Right lobe of liver (tissue), 6 donors: Measurements from ENCODE around the gene SF3B3. TPM values are rescaled to one million over a fixed set of nuclear protein-coding genes. Genes with fewer than 3 reads are reported as not detected.

Source experiments
- ATAC-seq, 4 donors: fragments of 200-7000 bp; cut with Tn5 transposase; one replicate each; pipeline ENCODE4 v1.9.1; 2020; ENCODE audit warnings: mild to moderate bottlenecking in 4 of 4, moderate library complexity in 4 of 4
- DNase-seq, 3 donors: peaks; one replicate each; pipeline ENCODE4 v3.0.0-alpha.2; 2020
- H3K27ac ChIP-seq, 3 donors: fragments of 200-600 bp; one replicate each; pipeline ENCODE4 v1.8.0; 2022
- H3K27me3 ChIP-seq, 2 donors: fragments of 200-600 bp; one replicate each; pipeline ENCODE4 v1.8.0; 2022
- H3K36me3 ChIP-seq, 4 donors: fragments of 200-600 bp; sonication (generic) in 1 of 4; one replicate each; pipeline versions ENCODE4 v1.5.1 to v1.8.0; 2017 to 2022; ENCODE audit warnings: control low read depth in 1 of 4
- H3K4me1 ChIP-seq, 4 donors: fragments of 200-600 bp; sonication (generic) in 1 of 4; one replicate each; pipeline versions ENCODE4 v1.5.1 to v1.8.0; 2017 to 2022; ENCODE audit warnings: control low read depth in 1 of 4
- H3K4me3 ChIP-seq, 3 donors: fragments of 200-600 bp; one replicate each; pipeline ENCODE4 v1.8.0; 2022
- H3K9me3 ChIP-seq, 4 donors: fragments of 200-600 bp; sonication (generic) in 1 of 4; one replicate each; pipeline versions ENCODE4 v1.5.1 to v1.8.0; 2017 to 2022; ENCODE audit warnings: control low read depth in 1 of 4
- POLR2A ChIP-seq: fragments of 450-650 bp; IDR thresholded peaks from one replicate; pipeline ENCODE4 v1.6.1; 2017; ENCODE audit warnings: antibody characterized with exemption, mild to moderate bottlenecking
- WGBS: methylation state at CpG from one replicate; pipeline ENCODE4 v1.1.6; 2018; ENCODE audit warnings: low coverage, low lambda C conversion rate; ENCODE audit not compliant: insufficient coverage; ENCODE audit errors: missing lambda C conversion rate; 5-methylcytosine and 5-hydroxymethylcytosine counted together
- intact Hi-C, 2 donors: fragments of 100-400 bp; cut with DNase I; formaldehyde crosslinking; loops; one replicate each; pipeline versions ENCODE4 v1.11.2 to v1.14.1; 2022
- total RNA-seq, 6 experiments: library from RNA; depleted of rRNA in 2 of 6; stranded (reverse); fragments of >200 nt in 2 of 6; fragmentation: NEBNext Ultra II Directional in 3 of 6; extraction: Animal tissue kit (Norgen Biotek cat#: 25700) in 3 of 6; gene quantifications; one replicate each; pipeline versions ENCODE4 v1.1.0 to v1.2.4, GENCODE V29; 2016 to 2023
- TF ChIP-seq, protein P1 (sequence below), 4 donors: fragments of 200-600 bp in 3 of 4; fragments of 450-650 bp in 1 of 4; IDR thresholded peaks; one replicate each; pipeline versions ENCODE4 v1.5.1 to v1.8.0; 2016 to 2022; ENCODE audit warnings: antibody characterized with exemption in 4 of 4, mild to moderate bottlenecking in 2 of 4
- donor health status: DM: no; HTN: yes; CAD: no.
- donor health status: DM: no; HTN: no; CAD: no.
- donor health status: DM: no; HTN: no; CAD: no.
- donor health status: DM: no; HTN: yes; CAD: no.
- donor health status: DM: no; HTN: yes; CAD: no.

SF3B3 gene
- total RNA-seq, 6 experiments from 2014 or later: 51.4 to 110 (median 90.7) TPM

DNA sequence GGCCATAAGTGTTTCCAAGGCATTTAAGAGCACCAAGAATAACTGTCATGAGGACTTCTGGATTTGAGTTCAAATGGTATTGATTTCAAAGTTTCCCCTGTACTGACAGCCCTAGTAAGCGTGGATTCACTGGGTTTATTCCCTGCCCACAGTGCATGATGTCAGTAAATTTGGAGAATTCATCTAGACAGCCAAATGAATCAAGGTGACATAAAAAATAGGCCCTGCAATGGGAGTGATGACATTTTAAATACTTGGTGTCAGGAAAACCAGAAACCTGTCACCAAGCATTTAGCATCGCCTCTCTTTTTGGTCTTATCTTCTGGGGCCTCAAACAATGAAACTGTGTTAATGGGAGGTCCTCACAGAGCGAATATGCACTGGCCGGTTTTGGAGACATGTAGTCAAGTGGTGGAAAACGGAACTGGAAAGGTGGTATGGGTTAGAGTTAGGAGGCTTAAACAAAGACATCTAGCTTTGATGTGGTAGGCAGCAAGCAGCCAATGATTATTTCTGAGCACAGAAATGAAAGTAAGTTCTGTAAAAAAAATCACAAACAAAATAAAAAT is 29.3 kb upstream of the SF3B3 start:
- ATAC-seq: no peak
- Histone ChIP-seq H3K27ac (no peak overlapping the region), H3K4me3 (no peak overlapping the region), H3K9me3 (no peaks in the 10 kb centered on the region), H3K36me3 (peaks cover 0 to 69% (median 10%) of the 10 kb centered on the region in 4 donors), H3K27me3 (no peaks in the 10 kb centered on the region), H3K4me1 (no peaks in the 10 kb centered on the region)
- TF ChIP-seq, protein P1, sequence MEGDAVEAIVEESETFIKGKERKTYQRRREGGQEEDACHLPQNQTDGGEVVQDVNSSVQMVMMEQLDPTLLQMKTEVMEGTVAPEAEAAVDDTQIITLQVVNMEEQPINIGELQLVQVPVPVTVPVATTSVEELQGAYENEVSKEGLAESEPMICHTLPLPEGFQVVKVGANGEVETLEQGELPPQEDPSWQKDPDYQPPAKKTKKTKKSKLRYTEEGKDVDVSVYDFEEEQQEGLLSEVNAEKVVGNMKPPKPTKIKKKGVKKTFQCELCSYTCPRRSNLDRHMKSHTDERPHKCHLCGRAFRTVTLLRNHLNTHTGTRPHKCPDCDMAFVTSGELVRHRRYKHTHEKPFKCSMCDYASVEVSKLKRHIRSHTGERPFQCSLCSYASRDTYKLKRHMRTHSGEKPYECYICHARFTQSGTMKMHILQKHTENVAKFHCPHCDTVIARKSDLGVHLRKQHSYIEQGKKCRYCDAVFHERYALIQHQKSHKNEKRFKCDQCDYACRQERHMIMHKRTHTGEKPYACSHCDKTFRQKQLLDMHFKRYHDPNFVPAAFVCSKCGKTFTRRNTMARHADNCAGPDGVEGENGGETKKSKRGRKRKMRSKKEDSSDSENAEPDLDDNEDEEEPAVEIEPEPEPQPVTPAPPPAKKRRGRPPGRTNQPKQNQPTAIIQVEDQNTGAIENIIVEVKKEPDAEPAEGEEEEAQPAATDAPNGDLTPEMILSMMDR (IDR thresholded peaks at IDR 0.05): no peak
- TF ChIP-seq POLR2A: no peak
- intact Hi-C loops: no loop called here
- WGBS: 85% methylated on average over 4 of the region's 5 CpGs
- DNase-seq: no peak

DNA sequence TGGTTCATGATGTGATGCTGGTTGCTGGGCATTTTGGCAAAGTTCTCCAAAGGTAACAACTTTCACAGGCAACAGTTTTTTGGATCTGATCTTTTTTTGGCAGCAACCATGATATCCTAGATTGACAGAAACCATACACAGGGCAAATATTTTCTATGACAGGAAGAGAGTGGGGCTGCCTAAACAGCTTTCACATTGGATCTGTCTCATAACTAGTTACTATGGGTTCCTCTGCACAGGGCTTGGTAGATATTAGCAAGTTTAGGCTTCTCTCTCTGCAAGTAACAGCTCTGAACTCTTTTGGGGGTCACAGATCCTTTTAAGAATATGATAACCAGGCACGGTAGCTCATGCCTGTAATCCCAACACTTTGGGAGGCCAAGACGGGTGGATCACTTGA is 28.8 kb upstream of the SF3B3 start:
- 90% methylated on average over 2 of the region's 2 CpGs for WGBS

DNA sequence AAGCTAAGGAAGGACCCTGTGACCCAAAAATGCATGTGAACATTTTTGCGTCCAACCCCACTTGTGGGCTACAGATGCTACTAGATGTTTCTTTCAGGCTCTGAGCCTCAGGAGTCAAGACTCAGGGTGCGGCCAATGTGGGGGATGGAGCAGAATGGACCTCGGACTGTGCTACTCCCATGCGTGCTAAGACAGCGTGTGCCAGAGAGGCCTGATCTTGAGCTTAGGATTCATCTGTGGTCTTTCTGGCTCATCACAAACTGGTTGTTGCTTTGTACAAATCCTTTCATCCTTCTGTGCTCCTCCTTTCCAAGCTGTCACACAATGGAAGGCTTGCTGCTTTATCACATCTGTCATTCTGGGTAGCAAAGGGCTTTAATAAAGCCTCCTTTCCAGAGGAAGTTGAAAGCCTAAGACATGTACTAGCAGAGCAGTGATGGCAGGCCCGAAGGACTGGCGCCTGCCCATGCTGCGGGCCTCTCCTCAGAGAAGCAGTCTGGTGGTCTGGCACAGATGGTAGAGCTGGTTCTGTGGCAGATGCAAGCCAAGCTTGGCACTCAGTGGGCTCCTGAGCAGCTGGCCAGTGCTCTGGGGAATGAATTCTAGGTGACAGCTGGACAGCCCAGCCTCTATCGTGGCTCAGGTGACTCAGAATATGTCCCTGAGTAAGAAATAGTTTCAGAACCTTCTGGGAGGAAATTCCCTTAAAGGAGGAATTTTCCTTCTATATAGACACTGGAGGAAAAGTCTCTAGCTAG is 28.0 kb upstream of the SF3B3 start:
- H3K27me3 ChIP-seq: no peaks in the 10 kb centered on the region
- DNase-seq (no peak), ATAC-seq (no peak)
- 87% methylated on average over 5 of the region's 9 CpGs for WGBS
- intact Hi-C loops: no loop called here
- no peaks in the 10 kb centered on the region for H3K4me1 ChIP-seq
- TF ChIP-seq POLR2A: no peak
- TF ChIP-seq, protein P1 (IDR thresholded peaks at IDR 0.05): no peak
- no peak overlapping the region for H3K27ac ChIP-seq
- no peaks in the 10 kb centered on the region for H3K9me3 ChIP-seq
- H3K36me3 ChIP-seq: peaks cover 0 to 72% (median 12%) of the 10 kb centered on the region in 4 donors
- H3K4me3 ChIP-seq: no peak overlapping the region

More for the DNA sequence above, 28.8 kb upstream of the SF3B3 start:
- no peaks in the 10 kb centered on the region for H3K27me3 ChIP-seq
- no peak for DNase-seq
- H3K27ac ChIP-seq: no peak overlapping the region
- H3K36me3 ChIP-seq: peaks cover 0 to 72% (median 10%) of the 10 kb centered on the region in 4 donors
- intact Hi-C loops: no loop called here
- H3K4me1 ChIP-seq: no peaks in the 10 kb centered on the region
- no peak for ATAC-seq
- H3K9me3 ChIP-seq: no peaks in the 10 kb centered on the region
- TF ChIP-seq, protein P1 (IDR thresholded peaks at IDR 0.05): no peak
- TF ChIP-seq POLR2A: no peak
- no peak overlapping the region for H3K4me3 ChIP-seq

DNA sequence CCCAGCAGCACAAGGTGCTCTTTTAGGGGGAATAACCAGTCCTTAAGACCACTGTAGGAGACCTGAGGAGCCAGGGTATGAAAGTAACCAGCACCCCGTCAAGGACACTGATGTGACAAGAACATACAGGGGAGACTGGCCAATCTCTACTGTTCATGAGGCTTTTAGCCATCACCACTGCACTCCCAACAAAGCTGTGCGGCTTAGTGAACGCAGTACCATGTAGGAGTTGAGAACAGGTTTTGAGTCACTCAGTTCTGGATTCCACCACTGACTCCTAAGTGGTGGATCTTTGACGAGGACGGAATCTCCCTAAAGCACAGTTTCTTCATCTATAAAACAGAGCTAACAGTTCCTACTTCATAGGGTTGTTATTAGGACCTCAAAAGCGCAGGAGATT is 27.1 kb upstream of the SF3B3 start:
- H3K27ac ChIP-seq: no peak overlapping the region
- H3K4me3 ChIP-seq: no peak overlapping the region
- no peaks in the 10 kb centered on the region for H3K4me1 ChIP-seq
- 86% methylated on average over 5 of the region's 6 CpGs for WGBS
- H3K36me3 ChIP-seq: peaks cover 0 to 76% (median 14%) of the 10 kb centered on the region in 4 donors
- DNase-seq (no peak), ATAC-seq (no peak)
- intact Hi-C loops: no loop called here
- no peaks in the 10 kb centered on the region for H3K9me3 ChIP-seq
- H3K27me3 ChIP-seq: no peaks in the 10 kb centered on the region
- no peak for TF ChIP-seq POLR2A
- TF ChIP-seq, protein P1 (IDR thresholded peaks at IDR 0.05): no peak
